H1 (cell line): Measurements from ENCODE around the gene HDAC9. TPM values are rescaled to one million over a fixed set of nuclear protein-coding genes. Genes with fewer than 3 reads are reported as not detected.

Experiments
- HDAC2 ChIP-seq, 2 experiments: fragments of 300-600 bp in 1 of 2; sonication (generic) in 1 of 2; IDR thresholded peaks; 2 replicates each; pipeline ENCODE4 v1.6.1; 2011 to 2012; ENCODE audit warnings: low read depth in 2 of 2, low read length in 2 of 2, mild to moderate bottlenecking in 2 of 2, moderate library complexity in 2 of 2, borderline replicate concordance in 1 of 2, inconsistent platforms in 1 of 2
- RAD21 ChIP-seq, 2 experiments: IDR thresholded peaks in 1 of 2; conservative IDR thresholded peaks in 1 of 2; 2 replicates each; pipeline ENCODE4 v1.6.1; 2011; ENCODE audit warnings: low read depth in 2 of 2, low read length in 2 of 2, improper control_type of control experiment in 1 of 2, inconsistent platforms in 1 of 2, mild to moderate bottlenecking in 1 of 2, moderate library complexity in 1 of 2
- polyA plus RNA-seq, 7 experiments: library from polyadenylated mRNA; depleted of rRNA in 3 of 7; stranded (reverse) in 5 of 7; unstranded in 2 of 7; fragments of >200 nt in 5 of 7; fragments of 200-250 nt in 2 of 7; gene quantifications; 1 replicate in 5 of 7; 2 replicates in 1 of 7; 4 replicates in 1 of 7; pipeline versions ENCODE4 v1.2.1 to v1.2.3, GENCODE V29; 2011 to 2013; ENCODE audit warnings: missing spikeins in 2 of 7, mixed read lengths in 2 of 7
- total RNA-seq: library from RNA; stranded (reverse); fragmentation: NEBNext Ultra II Directional; extraction: Animal tissue kit (Norgen Biotek cat#: 25700); gene quantifications from 2 replicates; pipeline ENCODE4 v1.2.1, GENCODE V29; 2021

Gene HDAC9
- total and polyA plus RNA-seq, 2 of the 8 experiments (the other 6 are each of a cell fraction or from before 2014, with no cell fraction given) = 9.5 to 13.1 TPM

- TF ChIP-seq RAD21 (IDR thresholded peaks at IDR 0.05 in 1 of 2, conservative IDR thresholded peaks at IDR 0.05 in 1 of 2; ENCODE audit: low read depth in 2 of 2, low read length in 2 of 2) (peak; percentile 54 to 59), HDAC2 (IDR thresholded peaks at IDR 0.05; ENCODE audit: borderline replicate concordance in 1 of 2, low read depth in 2 of 2, low read length in 2 of 2) (no peak)
These were observed 378.3 kb downstream of the HDAC9 start (continued) for GRCh38 chr7:18873734-18874336.
